Endothelial cell of hepatic sinusoid (primary cell): ENCODE data around the gene TRIM10.
"Not testable (repeated sequence)": the region's sequence is repeated elsewhere in the genome, so short reads cannot be mapped to it uniquely, and the experiment has no call there.

Experiments
- in situ Hi-C: cut with HindIII; loops from 2 replicates; pipeline ENCODE4 v1.10.0; 2017; ENCODE audit warnings: low sequenced_read_pairs

TRIM10 gene

DNA sequence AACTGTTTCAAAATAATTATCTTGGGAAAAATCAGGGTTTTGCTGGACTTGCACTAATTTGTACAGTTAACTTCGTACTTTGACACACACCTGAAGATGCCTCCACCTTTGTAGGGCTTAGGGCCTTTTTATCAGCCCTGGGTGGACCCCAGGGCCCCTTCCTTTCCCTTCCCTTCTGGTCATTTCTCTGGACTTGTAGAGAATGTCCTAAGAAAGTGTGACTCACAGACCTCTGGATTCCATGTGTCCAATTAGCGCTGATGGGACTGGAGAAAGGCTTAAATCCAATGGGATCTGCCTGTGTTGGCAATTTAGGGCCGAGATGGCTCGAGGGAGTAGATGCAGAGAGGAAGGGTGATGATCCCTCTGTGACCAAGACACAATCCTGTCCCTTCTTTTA, 11.7 kb upstream of the TRIM10 start:
- in situ Hi-C loops = no loop called here

DNA sequence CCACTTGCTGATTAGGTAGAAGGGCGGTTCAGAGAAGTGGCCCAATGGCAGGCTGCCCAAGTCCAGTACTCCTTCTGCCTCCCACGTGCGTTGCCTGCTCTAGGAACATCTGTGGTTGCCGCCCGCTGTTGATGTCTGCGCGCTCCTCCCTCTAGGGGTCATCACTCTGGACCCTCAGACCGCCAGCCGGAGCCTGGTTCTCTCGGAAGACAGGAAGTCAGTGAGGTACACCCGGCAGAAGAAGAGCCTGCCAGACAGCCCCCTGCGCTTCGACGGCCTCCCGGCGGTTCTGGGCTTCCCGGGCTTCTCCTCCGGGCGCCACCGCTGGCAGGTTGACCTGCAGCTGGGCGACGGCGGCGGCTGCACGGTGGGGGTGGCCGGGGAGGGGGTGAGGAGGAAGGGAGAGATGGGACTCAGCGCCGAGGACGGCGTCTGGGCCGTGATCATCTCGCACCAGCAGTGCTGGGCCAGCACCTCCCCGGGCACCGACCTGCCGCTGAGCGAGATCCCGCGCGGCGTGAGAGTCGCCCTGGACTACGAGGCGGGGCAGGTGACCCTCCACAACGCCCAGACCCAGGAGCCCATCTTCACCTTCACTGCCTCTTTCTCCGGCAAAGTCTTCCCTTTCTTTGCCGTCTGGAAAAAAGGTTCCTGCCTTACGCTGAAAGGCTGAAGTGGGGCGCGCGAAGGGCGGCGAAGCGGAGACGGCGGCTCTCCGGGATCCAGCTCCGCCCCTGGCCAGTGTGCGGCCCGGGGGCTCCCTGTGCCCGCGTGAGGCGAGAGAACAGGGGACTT, 10.9 kb upstream of the TRIM10 start:
- in situ Hi-C loops = no loop called here

DNA sequence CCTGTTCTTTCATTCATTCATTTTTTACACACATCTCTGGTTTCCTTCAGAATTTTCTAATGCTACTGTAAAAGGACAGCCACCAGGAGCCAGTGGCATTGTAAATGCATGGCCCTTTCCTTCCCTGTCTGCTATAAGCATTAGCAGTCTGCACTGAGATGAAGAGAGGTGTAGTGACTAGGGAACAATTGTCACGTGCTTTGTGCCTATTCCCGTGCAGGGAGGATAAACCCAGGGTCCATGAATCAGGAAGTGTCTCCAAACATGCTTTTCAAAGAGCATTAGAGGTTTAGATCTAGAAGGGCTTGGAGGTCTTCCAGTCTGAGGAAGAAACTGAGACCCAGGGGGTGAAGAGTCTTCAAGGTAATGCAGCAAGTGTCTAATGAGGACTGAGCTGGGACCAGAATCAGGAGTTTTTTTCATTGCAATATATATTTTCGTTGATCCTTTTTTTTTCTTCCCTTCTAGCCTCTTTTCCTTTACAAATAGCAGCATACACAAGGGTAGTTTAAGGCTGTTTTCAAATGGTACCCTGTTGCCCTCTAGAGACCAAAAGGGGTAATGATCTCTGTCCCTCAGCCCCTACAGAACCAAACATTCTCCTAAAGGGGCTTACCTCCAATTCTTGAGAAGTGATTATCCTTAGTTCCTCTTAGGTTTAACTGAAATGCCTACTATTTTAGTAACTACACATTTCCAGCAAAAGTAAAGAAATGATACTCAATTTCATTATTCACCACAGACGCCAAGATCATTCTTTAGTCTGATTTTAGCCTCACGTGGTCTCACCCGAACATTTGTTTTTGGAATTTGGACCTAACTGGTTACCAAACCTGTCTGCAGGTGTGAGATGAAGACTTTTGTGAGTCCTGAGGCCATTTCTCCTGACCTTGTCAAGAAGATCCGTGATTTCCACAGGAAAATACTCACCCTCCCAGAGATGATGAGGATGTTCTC, 8.9 kb upstream of the TRIM10 start:
- in situ Hi-C loops = no loop called here

DNA sequence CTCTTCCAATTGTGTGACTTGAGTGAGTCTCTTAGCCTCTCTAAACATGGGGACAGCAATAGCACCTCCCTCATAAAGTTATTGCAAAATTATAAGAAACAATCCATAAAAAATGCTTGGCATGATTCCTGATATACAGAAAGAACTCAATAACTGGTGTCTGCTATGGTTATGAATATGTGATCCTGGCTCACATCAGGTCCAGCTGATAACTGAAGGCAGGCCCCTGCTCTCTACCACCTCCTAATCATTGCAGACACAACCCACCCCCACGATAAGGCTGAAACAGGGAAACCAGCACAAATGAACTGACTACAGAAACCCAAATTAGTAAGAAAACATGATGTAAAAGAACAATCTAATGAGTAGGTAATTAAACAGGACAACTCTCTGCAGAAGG, 7.7 kb upstream of the TRIM10 start:
- in situ Hi-C loops = no loop called here

DNA sequence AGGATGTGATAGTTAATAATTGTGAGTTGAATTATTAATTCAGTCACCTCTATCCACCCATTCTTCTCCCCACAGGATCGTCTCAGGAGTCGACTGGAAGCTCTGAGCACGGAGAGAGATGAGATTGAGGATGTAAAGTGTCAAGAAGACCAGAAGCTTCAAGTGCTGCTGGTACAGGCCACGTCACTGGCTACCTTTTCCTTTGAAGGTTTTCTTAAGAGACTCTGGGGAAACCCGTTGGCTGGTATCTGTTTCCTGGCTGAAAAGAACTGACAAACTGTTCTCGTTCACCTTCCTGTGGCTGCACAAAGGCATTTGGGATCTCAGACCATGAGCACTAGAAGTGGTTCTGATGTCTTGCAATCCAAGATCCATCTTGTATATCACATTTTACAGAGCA, 6.1 kb upstream of the TRIM10 start:
- in situ Hi-C loops = no loop called here

DNA sequence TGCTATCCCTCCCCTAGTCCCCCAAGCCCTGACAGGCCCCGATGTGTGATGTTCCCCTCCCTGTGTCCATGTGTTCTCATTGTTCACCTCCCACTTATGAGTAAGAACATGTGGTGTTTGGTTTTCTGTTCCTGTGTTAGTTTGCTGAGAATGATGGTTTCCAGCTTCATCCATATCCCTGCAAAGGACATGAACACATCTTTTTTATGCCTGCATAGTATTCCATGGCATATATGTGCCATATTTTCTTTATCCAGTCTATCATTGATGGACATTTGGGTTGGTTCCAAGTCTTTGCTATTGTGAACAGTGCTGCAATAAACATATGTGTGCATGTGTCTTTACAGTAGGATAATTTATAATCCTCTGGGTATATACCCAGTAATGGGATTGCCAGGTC, 4.2 kb upstream of the TRIM10 start:
- in situ Hi-C loops = not testable (repeated sequence)

DNA sequence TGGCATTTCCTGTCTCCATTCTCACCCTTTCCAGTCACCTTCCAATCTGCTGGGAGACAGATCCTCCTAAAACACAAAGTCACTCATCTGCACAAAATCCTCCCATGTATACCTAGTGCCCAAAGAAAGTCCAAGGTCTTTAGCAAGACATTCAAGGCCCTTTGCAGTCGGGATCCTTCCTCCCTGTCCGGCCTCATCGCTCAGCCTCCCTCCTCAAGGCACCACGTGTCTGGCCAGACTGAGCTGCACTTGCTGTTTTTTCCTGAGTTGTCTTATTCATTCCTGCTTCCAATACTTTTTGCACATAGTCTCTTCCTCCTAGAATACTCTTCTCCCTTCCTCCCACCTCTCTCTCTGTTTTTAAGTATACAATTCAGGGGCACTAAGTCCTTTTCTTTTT, 3.7 kb upstream of the TRIM10 start:
- in situ Hi-C loops = no loop called here

DNA sequence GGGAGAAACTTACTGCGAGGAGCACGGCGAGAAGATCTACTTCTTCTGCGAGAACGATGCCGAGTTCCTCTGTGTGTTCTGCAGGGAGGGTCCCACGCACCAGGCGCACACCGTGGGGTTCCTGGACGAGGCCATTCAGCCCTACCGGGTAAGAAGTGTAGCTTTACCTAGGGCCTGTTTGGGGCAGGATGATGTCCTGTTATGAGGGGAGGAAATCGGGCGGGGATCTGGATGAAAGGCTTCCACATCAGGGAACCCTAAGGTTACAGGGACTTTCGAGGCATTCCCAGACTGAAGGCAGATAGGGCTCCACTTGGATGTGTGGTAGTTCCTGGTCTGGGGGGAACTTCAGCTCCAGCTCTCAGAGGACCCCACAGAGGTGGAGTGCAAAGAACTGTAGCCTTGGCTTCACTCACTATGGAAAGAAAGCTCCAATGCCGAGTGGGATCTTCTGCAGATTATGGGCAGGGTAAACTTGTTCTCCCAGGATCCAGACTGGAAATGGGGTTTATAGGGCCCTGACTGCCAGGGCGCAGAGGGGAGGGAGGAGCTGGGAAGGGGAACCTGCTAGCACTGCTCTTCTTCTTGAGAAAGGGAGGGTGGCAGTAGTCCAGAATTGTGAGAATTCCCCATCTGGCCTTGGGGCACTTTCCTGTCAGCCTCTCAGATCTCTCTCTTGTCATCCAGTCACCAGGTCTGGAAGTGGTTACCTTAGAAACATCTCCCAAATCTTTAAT, 3.1 kb upstream of the TRIM10 start:
- in situ Hi-C loops = no loop called here

DNA sequence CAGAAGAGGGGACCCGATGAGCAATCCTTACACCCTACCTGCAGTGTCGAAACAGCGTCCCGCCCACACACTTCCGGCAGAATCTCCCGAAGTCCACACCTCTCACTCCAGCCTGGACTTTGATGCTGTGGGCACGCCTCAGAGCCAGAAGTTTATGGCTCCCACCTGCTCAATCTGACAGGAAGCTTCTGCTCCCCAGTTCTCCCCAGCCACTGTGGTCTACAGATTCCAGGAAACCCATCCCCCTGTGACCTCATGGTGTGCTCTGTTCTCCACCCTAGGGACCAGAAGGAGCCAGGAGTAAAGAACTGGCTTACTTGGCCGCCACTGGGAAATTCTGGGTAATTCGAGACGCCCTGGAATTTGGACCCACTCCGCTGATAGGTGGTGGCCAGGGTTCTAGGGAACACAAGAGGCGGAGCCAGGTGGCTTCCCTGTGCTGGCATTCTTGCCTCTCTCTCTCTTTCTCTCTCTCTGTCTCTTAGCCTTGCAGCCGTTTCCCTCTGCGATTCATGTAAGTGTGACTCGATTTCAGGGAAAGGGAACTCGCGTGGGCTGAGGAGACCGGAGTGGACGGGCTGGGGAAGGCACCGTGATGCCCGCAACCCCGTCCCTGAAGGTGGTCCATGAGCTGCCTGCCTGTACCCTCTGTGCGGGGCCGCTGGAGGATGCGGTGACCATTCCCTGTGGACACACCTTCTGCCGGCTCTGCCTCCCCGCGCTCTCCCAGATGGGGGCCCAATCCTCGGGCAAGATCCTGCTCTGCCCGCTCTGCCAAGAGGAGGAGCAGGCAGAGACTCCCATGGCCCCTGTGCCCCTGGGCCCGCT, 2.3 kb upstream of the TRIM10 start, which contains the start of gene TRIM15:
Gene TRIM15 (plus strand): TSS at position 457 of the 828 bp plus-strand sequence. CDS start 139 bp downstream, at position 596.
- in situ Hi-C loops = no loop called here

DNA sequence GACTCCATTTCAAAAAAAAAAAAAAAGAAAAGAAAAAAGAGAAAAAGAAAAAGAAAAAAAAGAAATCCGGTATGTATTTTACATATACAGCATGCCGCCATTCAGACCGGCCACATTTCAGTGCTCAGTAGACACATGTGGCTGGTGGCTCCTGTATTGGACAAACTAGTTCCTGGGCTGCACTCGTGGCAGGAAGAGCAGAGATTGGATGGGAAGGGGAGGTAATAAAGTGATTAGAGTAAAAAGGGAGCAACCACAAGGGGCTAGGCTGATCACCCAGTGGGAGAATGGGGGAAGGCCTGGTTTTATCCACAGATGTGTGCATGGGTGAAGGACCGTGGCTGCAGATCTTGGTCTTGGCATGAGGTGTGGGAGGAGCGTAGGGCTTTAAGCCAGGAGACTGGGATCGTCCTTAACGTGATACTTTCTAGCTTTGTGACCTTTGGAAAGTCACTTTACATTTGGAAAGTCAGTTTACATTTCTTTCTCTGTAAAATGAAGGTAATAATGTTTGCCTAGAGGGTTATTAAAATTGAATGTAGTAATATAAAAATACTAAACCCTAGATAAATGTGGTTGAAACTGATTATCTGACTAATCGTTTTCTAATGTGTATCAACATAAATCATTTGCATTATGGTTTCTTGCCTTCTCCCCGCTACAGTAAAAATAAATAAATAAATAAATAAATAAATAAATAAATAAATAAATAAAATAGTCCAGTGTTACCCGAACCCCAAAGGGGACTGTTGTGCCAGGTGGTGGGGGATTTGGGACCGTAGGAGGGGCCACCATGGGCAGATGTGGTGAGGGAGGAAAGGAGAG, 1.5 kb upstream of the TRIM10 start:
- in situ Hi-C loops = no loop called here

DNA sequence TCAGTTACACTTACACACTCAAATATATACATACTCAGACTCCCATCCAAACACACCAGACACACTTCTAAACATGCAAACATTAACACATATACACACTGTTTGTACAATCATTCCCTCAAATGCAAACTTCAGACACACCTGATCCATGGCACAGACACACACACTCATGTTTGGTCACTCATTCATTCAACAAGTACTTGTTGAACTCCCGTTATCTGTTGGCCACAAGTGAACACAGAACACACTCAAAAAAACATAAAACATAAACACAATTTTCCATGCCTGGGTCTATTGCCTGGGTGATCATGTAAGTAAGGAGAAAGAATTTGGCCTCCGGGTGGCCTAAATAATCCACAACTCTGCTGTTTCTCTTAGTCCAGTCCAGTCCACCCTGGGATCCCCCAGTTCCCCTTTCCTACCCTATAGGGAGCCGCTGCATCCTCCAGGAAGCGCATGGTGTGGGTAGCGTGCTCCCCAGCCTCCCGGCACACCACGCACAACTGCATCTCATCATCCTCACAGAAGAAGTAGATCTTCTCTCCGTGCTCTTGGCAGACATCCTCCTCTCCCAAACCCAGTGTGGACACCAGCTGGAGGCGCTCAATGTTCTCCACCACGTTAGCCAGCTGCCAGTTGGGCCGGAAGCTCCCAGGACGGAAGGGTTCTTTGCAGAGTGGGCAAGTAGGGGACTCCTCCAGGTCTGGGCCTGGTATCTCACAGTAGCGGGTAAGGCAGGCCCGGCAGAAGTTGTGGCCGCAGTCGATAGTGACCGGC, 815 bp downstream of the TRIM10 start:
- in situ Hi-C loops = no loop called here

DNA sequence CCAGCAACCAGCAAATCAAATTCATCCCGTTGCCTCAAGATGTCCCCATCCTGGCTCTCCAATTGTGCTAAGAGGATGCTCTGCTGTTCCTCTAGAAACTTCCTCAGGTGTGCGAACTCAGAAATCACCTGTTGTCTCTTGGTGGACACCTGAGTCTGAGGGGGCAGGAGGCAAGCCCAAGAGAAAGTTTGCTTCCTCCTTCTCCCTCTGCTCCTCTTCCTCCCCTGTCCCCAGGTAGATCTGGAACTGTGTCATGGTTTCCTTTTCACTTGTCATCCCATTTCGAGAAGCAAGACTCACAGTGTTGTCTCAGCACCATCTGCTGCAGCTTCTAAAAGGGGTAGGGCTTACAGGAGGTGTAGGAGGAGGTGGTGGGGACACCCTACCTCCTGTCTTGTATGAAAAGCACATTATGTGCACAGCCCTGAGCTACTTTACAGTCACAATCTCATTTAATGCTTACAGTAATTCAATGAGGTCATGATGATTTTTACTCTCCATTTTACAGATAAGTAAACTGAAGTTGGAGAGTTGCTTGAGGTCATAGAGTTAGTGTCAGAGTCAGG, 2.5 kb downstream of the TRIM10 start:
- in situ Hi-C loops = loop anchor here (10.0 kb wide), 1 partner anchor 64 kb away; no protein-coding TSS in a partner anchor

DNA sequence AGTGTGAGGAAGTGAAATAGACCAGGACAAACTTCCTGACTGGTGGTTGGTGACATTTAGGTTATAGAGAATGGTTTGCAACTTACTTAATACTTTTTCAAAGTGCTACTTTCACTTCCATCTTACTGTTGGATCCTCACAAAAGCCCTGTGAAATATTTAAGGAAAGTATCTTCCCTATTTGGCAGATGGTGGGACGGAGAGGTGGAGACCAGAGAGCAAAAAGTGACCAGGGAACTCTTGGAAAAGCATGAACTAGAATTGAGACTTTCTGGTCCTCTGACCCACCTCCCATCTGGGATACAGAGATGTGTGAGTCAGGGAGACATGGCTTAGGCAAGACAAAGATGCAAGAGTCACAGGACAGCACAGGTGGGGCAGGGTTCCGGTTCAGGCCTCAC, 3.0 kb downstream of the TRIM10 start:
- in situ Hi-C loops = loop anchor here (10.0 kb wide), 1 partner anchor 63 kb away; no protein-coding TSS in a partner anchor

DNA sequence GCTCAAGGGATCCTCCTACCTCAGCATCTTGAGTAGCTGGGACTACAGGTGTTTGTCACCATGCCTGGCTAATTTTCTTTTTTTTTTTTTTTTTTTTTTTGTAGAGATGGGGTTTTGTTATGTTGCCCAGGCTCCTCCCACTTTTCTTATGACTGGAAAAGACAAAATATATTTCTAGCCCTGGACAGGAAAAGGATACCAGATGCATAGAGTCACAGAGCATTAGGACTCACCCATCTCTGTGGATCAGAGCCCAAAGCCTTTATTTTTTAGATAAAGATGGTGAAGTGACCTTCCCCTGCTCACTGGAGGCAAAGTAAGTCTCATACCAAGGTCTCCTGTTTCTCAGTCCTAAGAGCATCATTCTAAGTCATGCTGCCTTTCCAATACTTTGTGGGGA, 3.4 kb downstream of the TRIM10 start:
- in situ Hi-C loops = loop anchor here (10.0 kb wide), 1 partner anchor 63 kb away; no protein-coding TSS in a partner anchor

DNA sequence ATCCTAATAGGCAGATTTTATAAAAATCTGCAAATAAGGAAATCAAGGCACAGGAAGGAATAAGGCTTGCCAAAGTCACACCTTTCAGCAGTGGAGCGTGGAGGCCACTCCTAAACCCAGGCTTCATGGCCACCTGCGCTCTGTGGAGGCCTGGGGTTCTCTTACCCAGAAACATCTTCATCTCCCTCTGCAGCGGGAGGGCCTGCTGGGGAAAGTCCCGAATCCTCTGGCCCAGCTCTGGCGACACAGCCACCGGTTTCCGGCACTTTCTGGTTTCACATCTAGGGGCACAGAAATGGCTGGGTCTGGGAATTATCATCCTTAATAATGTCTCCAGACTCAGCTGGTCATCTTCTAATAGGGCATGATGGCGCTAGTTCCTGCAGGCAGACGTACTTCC, 4.2 kb downstream of the TRIM10 start:
- in situ Hi-C loops = loop anchor here (10.0 kb wide), 1 partner anchor 62 kb away; no protein-coding TSS in a partner anchor

DNA sequence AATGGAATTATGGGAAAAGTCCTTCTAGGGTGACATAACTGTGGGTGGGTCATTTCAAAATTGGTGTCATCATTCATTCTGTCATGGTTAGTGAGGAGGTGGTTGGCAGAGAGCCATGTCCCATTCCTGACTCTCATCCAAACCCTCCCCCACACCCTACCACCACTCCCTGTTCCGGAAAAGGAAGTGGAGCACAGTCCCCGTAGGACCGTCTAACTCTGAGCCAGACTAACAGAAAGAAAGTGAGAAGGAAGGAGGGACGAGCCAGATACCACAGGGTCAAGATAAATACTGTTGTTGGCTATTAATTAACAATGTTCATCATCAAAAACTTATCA, 4.8 kb downstream of the TRIM10 start:
- in situ Hi-C loops = loop anchor here (10.0 kb wide), 1 partner anchor 61 kb away; no protein-coding TSS in a partner anchor

DNA sequence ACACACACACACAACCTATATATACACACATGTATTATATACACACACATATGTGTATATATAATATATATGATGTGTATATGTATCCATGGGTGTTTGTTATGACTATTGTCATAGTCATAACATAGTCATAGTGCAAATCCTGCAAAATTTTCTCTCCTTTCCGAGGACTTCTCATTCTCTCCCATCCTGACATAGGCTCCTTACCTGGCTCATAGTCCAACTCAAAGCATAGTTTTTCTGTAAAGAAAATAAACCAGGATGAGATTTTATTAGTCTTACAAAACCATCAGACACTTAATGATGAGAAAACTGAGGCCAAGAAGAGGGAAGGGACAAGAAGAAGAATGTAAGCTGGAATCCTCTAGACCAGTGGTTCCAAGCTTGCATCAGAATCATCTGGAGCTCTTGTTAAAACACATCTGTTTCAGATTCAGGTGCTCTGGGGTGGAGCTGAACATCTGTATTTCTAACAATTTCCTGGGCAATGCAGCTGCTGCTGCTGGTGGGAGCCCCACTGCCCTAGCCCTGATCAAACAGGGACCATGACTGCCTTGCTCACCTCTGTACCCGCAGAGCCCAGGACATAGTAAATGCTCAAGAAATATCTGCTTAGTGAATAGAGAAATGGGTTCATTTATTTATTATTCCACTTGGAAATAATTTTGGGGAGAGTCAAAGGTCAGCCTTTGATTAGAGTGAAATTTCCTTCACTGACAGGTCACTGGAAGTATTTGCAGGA, 5.3 kb downstream of the TRIM10 start:
- in situ Hi-C loops = loop anchor here (10.0 kb wide), 1 partner anchor 61 kb away; no protein-coding TSS in a partner anchor
